Memory B cell (primary cell): ENCODE data around the gene EVPL.

Source experiments
- ATAC-seq: fragments of 150-1000 bp; cut with Tn5 transposase; 2 replicates; pipeline ENCODE4 v1.10.0; 2021; ENCODE audit warnings: low read depth, mild to moderate bottlenecking, moderate library complexity
- DNase-seq, 2 donors: peaks; one replicate each; pipeline ENCODE4 v3.0.0; 2022; ENCODE audit warnings: low spot score in 2 of 2
- H3K27ac Mint-ChIP-seq: one replicate; pipeline ENCODE4 v1.8.0; 2022; ENCODE audit warnings: mild to moderate bottlenecking, moderate library complexity, mixed read lengths
- H3K27me3 Mint-ChIP-seq: one replicate; pipeline ENCODE4 v1.8.0; 2022; ENCODE audit warnings: mixed read lengths
- H3K36me3 Mint-ChIP-seq: one replicate; pipeline ENCODE4 v1.8.0; 2022; ENCODE audit warnings: mild to moderate bottlenecking, mixed read lengths
- H3K4me1 Mint-ChIP-seq: one replicate; pipeline ENCODE4 v1.8.0; 2022; ENCODE audit warnings: mixed read lengths
- H3K4me3 Mint-ChIP-seq: one replicate; pipeline ENCODE4 v1.8.0; 2022; ENCODE audit warnings: mild to moderate bottlenecking, moderate library complexity, mixed read lengths
- H3K9me3 Mint-ChIP-seq: one replicate; pipeline ENCODE4 v1.8.0; 2022; ENCODE audit warnings: mixed read lengths

EVPL gene

GRCh38 chr17:76036497-76037261 is 9.6 kb upstream of the EVPL start:
- no peak for ATAC-seq
- no peaks in the 10 kb centered on the region for H3K27me3 Mint-ChIP-seq
- DNase-seq: no peak
- H3K27ac Mint-ChIP-seq: no peak overlapping the region
- peaks cover 21% of the 10 kb centered on the region for H3K36me3 Mint-ChIP-seq
- H3K4me3 Mint-ChIP-seq: no peak overlapping the region
- H3K4me1 Mint-ChIP-seq: no peaks in the 10 kb centered on the region
- no peaks in the 10 kb centered on the region for H3K9me3 Mint-ChIP-seq

DNA sequence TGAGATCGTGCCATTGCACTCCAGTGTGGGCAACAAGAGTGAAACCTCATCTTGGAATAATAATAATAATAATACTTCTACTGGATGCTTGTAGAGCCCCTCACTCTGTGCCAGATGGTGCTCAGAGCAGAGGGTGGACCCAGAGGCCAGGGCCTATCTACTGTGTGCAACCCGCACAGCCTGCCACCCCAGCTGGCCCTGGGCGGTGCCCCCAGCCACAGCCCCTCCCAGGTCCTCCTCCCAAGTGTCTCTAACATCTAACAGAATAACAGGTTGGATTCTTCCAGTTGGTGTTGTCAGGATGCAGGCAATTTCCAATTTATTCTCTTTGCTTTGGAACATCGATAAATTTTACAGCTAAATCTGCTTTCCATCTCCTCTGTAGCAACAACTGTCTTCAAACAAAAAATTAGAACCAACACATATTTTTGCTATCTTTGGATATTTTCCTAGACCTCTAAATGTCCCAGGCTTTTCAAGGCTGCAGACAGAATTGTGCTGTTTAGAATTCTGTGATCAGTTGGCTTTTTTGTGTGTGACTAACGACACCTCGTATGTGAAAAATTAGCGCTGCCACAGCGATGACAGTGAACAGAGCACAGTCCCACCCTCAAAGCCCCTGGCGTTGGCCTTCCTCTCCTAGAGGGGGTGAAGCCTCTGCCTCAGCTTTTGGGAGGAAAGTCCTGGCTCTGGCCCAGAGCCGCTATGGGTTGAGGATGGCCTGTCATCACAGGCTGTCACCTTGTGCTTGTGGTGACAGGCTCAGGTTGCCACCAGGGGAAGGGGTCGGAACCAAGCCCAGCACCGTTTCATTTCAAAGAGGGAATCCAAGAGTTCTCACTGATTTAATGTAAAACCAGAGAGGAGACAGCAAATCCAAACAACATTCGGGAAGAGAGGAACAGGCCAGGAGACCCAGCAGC is 7.6 kb upstream of the EVPL start:
- no peaks in the 10 kb centered on the region for H3K27me3 Mint-ChIP-seq
- no peak for ATAC-seq

DNA sequence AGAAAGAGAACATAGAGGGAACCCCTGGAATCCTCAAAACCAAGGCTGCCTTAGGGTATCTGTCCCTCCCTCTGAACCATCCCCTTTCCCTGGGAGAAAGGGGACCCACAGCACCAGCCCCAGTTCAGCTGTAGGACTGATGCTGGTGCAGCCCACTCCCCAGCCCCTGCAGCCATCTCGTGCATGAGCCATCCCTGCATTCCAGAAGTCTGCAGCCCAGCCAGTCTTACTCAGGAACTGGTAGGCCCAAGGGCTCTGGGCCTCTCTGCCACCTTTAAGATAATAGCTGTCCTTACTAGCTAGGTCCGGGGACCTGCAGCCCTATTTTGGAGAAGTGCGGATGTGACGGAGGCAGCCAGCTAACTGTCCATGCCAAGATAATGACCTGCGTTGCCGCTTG is 6.0 kb upstream of the EVPL start:
- no peak for ATAC-seq
- H3K4me1 Mint-ChIP-seq: peaks cover 7% of the 10 kb centered on the region
- no peak overlapping the region for H3K4me3 Mint-ChIP-seq
- H3K36me3 Mint-ChIP-seq: no peaks in the 10 kb centered on the region
- no peak for DNase-seq
- H3K27me3 Mint-ChIP-seq: no peaks in the 10 kb centered on the region
- no peak overlapping the region for H3K27ac Mint-ChIP-seq
- H3K9me3 Mint-ChIP-seq: no peaks in the 10 kb centered on the region

More for the DNA sequence above, 7.6 kb upstream of the EVPL start:
- no peaks in the 10 kb centered on the region for H3K9me3 Mint-ChIP-seq
- peaks cover 11% of the 10 kb centered on the region for H3K36me3 Mint-ChIP-seq
- no peak overlapping the region for H3K4me3 Mint-ChIP-seq
- no peak for DNase-seq
- peaks cover 1% of the 10 kb centered on the region for H3K4me1 Mint-ChIP-seq
- no peak overlapping the region for H3K27ac Mint-ChIP-seq

DNA sequence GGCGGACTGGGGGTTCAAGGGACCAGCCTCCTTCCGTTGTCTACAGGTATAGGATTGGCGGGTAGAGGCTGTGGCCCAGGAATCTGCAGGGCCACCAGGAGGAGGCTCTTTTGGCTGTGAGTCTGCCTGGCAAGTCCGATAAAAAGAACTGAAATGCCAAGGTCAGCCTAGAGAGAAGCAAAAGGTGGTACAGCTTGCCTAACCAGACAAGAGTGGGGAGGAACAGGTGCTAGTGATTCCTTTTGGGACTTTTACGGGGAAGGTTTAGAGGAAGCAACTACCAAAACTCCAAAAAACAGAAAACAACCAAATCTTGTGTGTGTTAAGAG is 5.6 kb upstream of the EVPL start:
- Mint-ChIP-seq H3K27ac (no peak overlapping the region), H3K27me3 (no peaks in the 10 kb centered on the region), H3K36me3 (no peaks in the 10 kb centered on the region), H3K4me1 (peaks cover 7% of the 10 kb centered on the region), H3K9me3 (no peaks in the 10 kb centered on the region), H3K4me3 (no peak overlapping the region)
- ATAC-seq (no peak), DNase-seq (no peak)

- no peak overlapping the region for H3K27ac Mint-ChIP-seq
- peaks cover 7% of the 10 kb centered on the region for H3K4me1 Mint-ChIP-seq
- DNase-seq: no peak
- peaks cover 2% of the 10 kb centered on the region for H3K27me3 Mint-ChIP-seq
- no peak overlapping the region for H3K4me3 Mint-ChIP-seq
- no peaks in the 10 kb centered on the region for H3K9me3 Mint-ChIP-seq
- ATAC-seq: no peak
- no peaks in the 10 kb centered on the region for H3K36me3 Mint-ChIP-seq
Observed at GRCh38 chr17:76032073-76032779, 5.1 kb upstream of the EVPL start.

- Mint-ChIP-seq H3K27me3 (peaks cover 6% of the 10 kb centered on the region), H3K36me3 (no peaks in the 10 kb centered on the region), H3K9me3 (no peaks in the 10 kb centered on the region), H3K4me1 (peaks cover 9% of the 10 kb centered on the region), H3K4me3 (no peak overlapping the region), H3K27ac (no peak overlapping the region)
- ATAC-seq: no peak
- no peak for DNase-seq
Observed at GRCh38 chr17:76026714-76027158, 370 bp downstream of the EVPL start.

GRCh38 chr17:76025294-76025693 is 1.8 kb downstream of the EVPL start:
- H3K9me3 Mint-ChIP-seq: no peaks in the 10 kb centered on the region
- peaks cover 9% of the 10 kb centered on the region for H3K4me1 Mint-ChIP-seq
- H3K27ac Mint-ChIP-seq: no peak overlapping the region
- peaks cover 6% of the 10 kb centered on the region for H3K27me3 Mint-ChIP-seq
- DNase-seq (no peak), ATAC-seq (no peak)
- no peaks in the 10 kb centered on the region for H3K36me3 Mint-ChIP-seq
- H3K4me3 Mint-ChIP-seq: no peak overlapping the region

DNA sequence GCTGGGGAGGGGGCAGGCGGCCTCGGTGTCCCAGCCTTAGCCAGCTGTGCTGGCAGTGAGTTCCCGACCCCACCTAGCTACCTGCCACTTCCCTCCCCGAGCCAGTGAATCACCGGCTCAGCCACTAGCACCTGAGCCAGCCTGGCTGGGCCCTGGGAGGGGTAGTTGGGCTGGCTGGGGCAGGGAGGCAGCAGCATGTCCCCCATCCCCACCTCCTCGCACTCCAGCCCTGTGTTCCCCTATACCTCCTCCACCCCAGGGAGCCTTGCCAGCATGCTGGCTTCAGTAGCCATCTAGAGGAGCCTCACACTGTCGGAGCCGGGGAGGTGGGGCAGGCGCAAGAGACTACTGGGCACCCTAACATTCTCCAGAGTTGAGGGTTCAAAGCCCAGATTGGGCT is 2.8 kb downstream of the EVPL start:
- Mint-ChIP-seq H3K9me3 (no peaks in the 10 kb centered on the region), H3K27me3 (peaks cover 6% of the 10 kb centered on the region), H3K4me1 (peaks cover 5% of the 10 kb centered on the region), H3K4me3 (no peak overlapping the region), H3K36me3 (no peaks in the 10 kb centered on the region), H3K27ac (no peak overlapping the region)
- no peak for ATAC-seq
- no peak for DNase-seq

DNA sequence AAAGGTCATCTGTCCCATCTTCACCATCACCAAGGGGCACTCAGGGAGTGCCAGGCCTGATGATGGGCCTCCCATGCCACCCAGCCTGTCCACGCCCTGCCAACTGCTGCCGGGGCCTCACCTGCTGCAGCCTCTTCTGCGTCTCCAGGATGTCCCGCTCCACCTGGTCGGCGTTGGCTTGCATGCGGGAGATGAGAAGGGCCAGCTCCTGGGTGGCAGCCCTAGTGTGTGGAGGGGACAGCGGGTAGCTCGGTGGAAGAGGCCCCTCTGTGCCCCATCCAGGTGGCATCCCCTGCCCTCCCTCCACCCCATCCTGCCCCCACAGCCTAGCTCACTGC is 3.2 kb downstream of the EVPL start:
- Mint-ChIP-seq H3K36me3 (no peaks in the 10 kb centered on the region), H3K4me3 (no peak overlapping the region)
- no peak for ATAC-seq

GRCh38 chr17:76022973-76023899 is 3.9 kb downstream of the EVPL start:
- H3K27ac Mint-ChIP-seq: no peak overlapping the region
- ATAC-seq (no peak), DNase-seq (no peak)
- no peak overlapping the region for H3K4me3 Mint-ChIP-seq
- peaks cover 3% of the 10 kb centered on the region for H3K4me1 Mint-ChIP-seq
- no peaks in the 10 kb centered on the region for H3K36me3 Mint-ChIP-seq
- H3K27me3 Mint-ChIP-seq: peaks cover 6% of the 10 kb centered on the region
- H3K9me3 Mint-ChIP-seq: no peaks in the 10 kb centered on the region

More for the DNA sequence above, 3.2 kb downstream of the EVPL start:
- no peak for DNase-seq
- H3K27ac Mint-ChIP-seq: no peak overlapping the region
- H3K4me1 Mint-ChIP-seq: peaks cover 3% of the 10 kb centered on the region
- no peaks in the 10 kb centered on the region for H3K9me3 Mint-ChIP-seq
- H3K27me3 Mint-ChIP-seq: peaks cover 6% of the 10 kb centered on the region

- H3K4me3 Mint-ChIP-seq: no peak overlapping the region
- no peak overlapping the region for H3K27ac Mint-ChIP-seq
- no peak for ATAC-seq
- H3K9me3 Mint-ChIP-seq: no peaks in the 10 kb centered on the region
- no peaks in the 10 kb centered on the region for H3K36me3 Mint-ChIP-seq
- no peak for DNase-seq
- H3K27me3 Mint-ChIP-seq: peaks cover 5% of the 10 kb centered on the region
- peaks cover 3% of the 10 kb centered on the region for H3K4me1 Mint-ChIP-seq
Observed at GRCh38 chr17:76022285-76022684, 4.8 kb downstream of the EVPL start.

DNA sequence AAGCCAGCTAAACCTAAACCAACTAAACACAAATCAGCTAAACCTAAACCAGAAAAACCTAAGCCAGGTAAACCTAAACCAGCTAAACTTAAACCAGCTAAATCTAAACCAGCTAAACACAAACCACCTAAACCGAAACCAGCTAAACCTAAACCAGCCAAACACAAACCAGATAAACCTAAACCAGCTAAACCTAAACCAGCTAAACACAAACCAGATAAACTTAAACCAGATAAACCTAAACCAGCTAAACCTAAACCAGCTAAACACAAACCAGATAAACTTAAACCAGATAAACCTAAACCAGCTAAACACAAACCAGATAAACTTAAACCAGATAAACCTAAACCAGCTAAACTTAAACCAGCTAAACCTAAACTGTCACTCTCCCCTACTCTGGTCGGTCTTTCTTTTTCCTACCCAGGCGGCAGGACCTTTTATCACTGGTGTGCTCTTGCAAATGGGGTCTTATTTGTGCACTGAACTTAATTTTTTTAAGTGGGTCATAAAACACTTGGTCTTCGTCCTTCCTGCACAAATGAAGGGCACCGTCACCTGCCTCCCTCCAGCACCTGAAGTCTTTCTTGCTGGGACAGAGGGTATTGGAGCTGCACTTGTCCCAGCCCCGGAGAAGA is 7.2 kb downstream of the EVPL start:
- Mint-ChIP-seq H3K27me3 (peaks cover 5% of the 10 kb centered on the region), H3K27ac (no peak overlapping the region), H3K4me1 (peaks cover 3% of the 10 kb centered on the region), H3K36me3 (no peaks in the 10 kb centered on the region), H3K9me3 (no peaks in the 10 kb centered on the region), H3K4me3 (no peak overlapping the region)
- DNase-seq (no peak), ATAC-seq (no peak)

GRCh38 chr17:76018801-76019200 is 8.3 kb downstream of the EVPL start:
- Mint-ChIP-seq H3K9me3 (no peaks in the 10 kb centered on the region), H3K27me3 (peaks cover 5% of the 10 kb centered on the region), H3K4me3 (no peak overlapping the region), H3K4me1 (peaks cover 5% of the 10 kb centered on the region), H3K36me3 (no peaks in the 10 kb centered on the region), H3K27ac (no peak overlapping the region)
- DNase-seq (no peak), ATAC-seq (no peak)
